ENCODE results near the gene KLHL29.

The KLHL29 gene

DNA sequence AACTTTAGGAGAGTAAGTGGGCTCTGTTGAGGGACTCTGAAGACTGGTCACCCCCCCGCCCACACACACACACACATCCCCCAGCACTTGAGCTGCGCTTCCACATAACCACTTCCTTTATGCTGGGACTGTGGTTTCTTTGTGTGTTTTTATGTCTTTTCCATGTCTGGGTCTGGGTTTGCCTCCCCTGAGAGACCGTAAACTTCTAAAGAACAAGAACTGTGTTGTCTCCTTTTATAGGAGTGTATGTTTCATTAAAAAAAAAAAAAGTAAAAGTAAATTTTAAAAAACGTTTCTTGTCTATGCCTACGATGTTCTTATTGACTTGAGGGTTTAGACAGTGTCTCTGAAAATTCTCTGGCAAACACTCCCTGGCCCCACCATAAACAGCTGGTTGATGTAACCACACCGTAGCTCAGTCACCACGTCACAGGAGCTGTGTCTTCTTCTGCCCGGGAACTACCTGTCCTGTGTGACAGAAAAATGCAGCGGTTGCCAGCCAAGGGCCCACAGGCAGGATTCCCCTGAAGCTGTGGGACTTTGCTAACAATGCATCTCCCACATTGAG lies 68.0 kb downstream of the KLHL29 start:
- DNase-seq = no peak

DNA sequence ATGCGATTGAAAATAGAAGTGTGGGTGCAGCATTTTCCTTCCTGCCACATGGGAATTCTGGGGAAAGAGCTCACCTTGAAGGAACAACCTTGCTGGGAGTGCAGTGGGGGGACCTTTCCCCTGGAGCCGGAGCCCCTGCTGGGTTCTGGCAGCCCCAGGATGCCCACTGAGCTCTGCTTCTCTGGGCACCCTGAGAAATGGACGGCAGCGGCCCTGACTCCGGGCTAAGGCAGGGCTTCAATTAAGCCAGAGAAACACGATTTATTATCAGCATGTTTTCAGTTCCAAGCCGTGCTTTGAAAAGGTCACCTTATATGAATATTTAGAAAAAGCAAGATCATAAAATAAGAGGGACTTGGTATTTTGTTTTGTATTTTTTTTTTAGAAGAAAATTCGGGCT lies 68.5 kb downstream of the KLHL29 start:
- DNase-seq = no peak

DNA sequence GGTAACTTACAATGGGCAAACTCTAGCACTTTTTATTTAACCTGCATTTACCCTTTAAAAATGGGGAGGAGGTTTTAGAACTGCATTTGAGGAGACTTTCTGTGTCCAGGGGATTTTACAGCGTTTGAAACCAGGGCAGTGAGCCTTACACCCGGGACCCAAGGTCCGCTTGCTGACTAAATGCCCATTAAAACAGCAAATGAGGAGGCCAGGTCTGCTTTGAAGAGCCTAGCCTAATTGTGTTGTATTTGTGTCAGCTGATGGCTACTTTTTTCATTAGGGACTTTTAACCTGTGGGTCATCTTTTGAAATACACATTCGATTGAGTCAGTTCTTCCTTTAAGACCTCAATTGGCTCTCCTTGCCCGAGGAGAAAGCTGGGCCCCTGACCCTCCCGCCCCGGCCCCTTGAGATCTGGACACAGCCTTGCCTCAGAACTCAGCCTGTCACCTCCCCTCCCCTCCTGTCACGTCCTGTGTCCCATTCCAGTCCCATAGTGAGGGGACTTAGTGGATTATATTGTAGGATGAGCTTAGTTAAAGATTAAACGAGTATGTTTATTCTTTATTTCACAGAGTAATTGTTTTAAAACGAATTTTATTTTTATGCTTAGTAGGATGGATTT lies 69.0 kb downstream of the KLHL29 start:
- DNase-seq = no peak

DNA sequence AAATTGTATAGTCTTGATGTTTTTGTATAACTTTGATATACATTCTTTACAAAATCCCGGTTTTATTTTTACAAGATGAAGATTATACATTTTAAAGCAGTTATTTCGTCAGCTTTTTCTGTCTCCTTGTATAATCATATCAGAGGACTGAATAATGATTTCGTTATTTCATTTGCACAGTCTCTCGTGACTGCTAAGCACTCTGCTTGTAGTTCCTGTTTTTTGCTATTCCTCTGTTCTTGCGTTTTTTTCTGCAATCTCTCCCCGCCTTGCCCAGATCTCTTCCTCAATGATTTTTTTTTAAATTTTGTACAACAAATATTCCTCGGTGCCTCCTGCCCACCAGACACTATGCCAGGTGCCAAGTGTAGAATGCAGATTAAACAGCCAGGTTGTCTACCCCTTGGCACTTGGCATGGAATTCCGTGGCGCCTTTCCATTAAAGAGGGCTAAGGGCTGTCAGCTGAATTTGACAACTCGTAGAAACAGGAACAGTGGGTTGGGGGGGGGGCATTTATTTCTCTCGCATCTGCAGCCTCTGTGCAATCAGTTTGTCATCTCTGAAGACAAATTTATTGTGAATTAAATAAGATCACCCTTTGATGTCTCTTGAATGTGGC lies 69.6 kb downstream of the KLHL29 start:
- DNase-seq = no peak

DNA sequence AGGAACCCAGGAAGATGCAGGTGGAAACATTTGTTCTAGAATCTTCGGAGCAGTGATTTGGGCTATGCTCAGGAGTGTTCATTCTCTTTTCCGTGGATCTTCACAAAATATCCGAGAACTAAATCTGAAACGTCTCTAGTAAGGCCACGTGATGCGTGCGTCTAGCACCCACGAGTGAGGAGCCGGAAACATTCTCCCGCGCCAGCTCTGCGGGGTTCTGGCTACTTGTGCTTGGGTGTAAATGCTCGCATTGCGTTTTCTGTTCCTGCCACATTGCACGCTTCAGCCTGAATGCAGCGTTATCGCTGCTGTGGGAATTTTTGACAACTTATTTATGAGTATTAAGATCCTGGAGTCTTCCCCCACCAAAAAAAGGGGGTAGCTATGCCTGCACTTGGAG lies 71.4 kb downstream of the KLHL29 start:
- DNase-seq = no peak

DNA sequence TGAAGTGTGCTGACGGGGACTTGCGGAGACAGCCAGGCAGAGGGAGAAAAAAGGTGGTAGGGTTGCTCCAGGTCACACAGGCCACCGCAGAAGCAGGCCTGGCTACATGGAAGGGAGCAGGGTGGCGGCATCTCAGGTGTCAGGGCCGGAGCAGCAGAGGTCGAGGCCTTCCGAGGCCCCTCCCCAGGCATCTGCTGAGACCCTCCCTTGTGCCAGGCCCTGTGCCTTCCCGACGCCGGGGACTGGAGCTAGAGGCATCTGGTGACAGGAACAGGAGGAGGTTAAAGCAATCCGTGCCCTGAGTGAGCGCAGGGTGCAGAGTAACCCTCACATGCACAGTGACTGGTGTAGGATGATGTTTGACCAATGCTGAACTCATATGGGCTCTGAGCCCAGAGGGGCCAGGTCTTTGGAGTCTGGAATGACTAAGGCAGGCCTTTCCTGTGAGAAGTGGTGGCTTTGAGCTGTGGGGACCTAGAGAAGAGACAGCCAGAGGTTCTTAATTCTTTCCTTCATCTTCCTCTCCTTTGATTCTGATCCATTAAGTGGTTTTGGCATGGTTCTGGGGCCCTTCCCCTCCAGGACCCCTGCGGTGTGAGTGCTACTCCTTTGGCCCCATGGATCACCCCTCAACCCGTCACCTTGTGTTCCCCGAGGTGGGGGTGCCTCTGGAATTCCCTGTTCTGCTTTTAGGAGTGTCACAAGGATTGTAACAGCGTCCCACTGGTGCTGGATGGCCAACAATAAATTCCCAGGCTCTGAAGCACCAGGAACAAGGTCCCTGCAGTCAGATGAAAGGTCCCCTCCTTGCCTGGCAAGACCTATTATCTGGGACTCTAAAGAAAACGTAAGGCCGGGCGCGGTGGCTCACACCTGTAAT lies 72.1 kb downstream of the KLHL29 start:
- DNase-seq = no peak

DNA sequence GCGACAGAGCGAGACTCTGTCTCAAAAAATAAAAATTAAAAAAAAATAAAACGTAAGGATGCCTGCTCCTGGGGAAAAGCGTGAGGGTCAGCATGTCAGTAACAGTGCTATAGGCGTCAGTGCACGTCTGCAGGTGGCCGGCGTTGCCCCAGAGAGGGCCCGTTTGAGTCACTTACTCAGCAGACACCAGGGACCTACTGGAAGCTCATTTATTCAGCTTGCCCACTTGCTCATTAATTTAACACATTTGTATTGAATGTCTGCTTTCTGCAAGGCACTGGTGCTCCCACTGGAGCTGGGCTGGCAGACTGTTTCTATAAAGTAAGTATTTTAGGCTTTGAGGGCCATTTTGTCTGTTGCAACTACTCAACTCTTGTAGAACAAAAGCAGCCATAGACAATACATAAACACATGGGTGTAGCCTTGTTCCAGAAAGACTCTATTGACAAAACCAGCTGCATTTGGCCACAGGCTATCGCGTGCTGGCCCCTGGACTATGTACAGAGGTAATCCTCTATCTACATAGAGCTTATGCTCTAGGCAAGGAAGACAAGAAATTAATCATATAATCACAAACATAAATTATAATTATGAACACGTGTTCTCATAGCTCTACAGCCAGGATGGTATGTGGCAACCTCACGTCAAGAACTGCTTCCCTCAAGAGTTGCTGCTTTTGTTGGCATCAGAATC lies 73.2 kb downstream of the KLHL29 start:
- DNase-seq = no peak

DNA sequence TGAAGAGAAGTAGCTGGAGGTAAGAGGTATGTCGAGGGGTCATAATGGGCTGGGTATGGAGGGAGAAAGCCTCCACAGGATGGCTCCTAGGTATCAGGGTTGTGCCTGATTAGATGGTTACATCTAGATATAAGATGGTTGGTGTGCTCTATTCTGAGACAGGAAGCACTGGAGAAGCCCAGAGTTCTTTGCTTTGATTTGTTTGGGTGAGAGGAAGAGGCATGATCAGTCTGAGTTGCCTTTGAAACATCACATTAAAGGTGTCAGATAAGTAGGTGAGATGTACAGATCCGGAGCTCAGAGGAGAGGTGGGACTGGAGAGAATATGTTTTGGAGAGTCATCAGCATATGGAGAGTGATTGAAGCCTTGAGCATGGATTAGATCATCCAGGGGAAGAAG lies 74.1 kb downstream of the KLHL29 start:
- DNase-seq = no peak

DNA sequence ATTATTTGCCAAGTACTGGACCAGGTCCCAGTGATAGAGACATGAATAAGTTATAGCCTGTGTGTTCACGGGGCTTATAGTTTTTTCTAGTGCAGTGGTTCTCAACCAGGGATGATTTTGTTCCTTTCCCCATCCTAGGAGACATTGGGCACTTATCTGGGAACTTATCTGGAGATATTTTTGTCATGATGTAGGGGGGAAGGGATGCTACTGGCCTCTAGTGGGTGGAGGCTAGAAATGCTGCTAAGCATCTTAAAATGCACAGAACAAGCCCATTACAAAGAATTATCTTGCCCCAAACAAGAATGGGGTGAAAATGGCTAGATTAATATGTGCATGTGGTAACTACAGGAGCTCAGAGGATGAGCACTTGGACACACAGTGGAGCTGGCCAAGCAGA lies 75.2 kb downstream of the KLHL29 start:
- DNase-seq = no peak

DNA sequence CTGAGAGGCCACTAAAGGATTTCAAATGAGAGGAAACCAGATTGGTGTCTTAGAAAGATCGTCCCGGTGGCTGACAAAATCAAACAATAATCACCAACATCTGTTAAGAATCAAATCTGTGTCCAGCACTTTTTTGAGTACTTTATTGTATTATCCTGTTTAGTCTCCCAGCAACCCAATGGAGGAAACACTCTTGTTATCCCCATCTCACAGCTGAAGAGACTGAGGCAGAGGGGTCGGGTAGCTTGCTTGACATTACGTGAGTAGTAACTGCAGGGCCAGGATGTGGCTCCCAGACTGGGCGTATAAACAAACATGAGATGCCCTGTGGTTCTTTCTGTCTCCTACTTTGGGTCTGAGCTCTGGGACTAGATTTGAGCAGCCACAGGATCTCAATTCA lies 76.0 kb downstream of the KLHL29 start:
- no peak for DNase-seq

DNA sequence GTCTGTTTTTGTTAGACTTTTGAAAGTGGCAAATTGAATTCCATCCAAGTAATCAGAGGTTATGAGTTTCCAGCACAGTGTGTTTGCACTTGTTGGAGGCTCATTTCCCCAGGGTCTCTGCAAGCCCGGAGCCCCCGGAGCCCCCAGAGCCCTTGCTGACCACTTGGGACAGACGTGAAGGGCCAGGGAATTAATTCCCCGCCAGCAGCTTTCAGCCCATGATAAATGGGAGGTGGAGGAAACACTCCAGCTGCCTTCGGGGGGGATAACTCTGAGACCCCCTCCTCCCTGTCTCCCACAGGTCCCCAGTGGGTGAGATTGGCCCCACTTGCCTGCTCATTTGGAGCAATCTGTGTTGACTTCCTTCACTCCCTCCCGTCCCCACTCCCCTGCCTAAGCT lies 79.2 kb downstream of the KLHL29 start:
- no peak for DNase-seq

DNA sequence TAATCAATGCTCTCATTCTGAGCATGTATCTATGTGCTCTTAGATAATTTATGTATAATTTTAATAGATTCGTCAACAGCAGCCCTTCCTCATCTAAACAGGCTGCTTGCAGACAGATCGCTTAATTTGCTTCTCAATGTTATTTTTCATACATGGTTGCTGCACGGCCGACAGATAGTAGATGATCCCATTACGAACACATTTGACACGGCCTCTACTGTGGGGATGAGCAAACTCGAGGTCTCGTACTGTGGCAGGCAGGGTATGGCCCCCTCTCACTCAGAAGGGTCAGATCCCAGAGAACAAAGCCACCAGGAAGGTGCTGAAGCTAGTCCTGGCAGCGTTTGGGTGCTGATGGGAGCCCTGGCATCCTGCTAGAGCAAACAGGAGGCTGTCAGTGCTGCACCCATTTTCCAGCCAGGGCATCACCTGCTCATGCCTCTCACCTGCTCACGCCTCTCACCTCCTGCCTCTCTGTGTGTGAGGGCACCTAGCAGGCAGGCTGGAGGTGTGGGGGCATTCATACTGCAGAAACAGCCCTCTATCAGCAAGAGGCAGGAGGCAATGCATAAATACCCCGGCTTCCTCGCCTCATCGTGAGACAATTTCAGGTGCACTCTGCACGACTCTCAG lies 80.0 kb downstream of the KLHL29 start:
- DNase-seq = no peak

DNA sequence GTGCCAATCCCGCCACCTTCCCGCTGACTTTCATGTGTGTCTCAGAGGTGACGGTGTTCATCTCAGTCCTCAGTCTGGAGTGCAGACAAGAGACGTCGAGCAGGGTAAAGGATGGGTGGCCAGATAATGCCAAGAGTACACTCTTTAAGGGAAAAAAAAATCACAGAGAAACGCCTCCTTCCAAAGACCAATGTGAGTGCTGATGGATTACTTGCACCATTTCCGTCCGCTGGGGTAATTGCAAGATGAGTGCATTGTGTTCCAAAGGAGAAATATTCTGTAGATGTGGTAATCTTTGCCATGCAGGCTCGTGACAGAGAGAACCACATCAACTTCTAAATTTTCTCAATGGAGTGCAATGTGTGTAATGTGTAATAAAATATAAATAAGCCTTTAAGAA lies 81.0 kb downstream of the KLHL29 start:
- no peak for DNase-seq

DNA sequence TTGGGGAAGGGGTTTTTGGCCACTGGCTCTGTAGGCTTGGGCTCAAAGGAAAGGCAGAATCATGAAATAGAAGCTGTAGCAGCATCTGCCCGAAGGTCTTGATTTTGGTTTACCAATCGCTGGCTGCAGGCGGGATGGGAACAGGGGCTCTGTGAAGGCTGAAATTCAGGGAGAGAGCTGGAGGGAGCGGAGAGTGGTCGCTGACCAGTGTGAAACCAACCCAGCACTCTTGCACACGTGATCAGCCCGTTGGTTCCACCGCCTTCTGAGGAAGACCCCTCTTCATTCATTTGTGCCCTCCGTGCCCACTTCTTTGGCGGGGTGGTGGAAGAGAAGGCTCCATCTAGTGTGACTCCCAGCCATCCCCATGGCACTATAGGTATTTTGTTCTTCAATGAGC lies 82.6 kb downstream of the KLHL29 start:
- no peak for DNase-seq

DNA sequence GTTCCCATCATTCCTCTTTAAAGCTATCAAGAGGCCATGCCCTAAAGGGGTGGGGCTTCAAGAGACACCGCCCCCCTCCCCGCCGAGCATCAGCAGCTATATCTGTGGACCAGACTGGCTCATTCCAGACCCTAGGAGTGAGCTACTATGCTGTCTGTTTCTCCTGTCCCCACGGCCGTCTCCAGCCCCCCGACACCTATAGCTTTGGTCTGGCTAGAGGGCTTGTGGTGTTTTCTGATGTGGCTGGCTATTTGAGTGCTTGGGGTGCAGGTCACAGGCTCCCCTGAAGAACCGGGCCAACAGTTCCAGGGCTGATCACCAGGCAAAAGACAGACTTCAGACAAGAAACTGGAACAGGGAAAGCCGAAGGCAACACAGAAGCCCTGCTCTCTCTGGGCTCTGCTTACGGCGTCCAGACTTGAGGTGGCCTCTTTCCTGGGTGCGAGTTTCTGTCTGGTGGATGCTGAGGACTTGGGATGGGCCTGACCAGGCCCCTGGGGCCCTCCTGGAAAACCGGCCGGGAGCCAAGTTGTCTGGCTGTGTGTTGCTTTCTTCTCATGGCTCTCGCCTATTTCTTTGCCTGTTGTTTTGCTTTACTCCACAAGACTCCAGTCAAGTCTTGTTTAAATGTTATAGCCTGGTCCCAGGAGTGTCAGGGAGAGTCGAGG lies 83.6 kb downstream of the KLHL29 start:
- no peak for DNase-seq

DNA sequence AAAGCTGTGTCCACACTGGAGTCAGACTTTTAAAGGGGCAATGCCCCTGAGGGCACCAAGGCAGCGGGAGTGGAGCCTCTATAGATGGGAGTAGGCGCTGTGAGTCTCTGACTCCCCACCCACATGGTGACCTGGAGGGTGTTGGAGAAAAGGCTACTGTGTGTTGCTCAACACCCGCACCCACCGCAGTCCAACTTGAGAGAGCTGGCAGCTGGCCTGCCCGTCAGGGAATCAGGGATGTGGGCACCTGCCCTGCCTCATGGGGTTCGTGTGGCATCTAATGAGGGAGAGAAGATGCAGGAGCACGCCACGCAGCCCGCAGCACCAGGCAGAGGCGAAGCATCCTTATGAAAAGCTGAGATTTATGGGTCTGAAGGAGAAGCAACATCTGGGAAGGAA lies 84.2 kb downstream of the KLHL29 start:
- DNase-seq = no peak

DNA sequence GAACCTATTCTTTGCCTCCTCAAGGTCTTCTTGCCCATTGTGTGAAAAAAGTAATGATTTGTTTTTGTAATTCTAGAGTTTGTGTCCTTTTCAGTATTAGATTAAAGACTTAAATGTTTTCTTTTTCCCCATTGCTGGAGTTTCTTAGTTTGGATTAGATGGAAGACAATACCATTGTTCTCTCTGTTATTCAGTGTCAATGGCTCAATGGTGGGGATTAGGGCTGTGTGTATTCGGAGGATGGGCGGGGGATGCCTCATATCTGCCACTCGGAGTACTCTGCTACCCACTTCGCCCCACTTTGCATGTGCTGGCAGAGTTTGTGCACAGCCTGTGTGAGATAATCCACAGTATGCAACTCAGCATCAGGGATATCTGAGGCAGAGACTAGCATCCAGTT lies 90.1 kb downstream of the KLHL29 start:
- no peak for DNase-seq

DNA sequence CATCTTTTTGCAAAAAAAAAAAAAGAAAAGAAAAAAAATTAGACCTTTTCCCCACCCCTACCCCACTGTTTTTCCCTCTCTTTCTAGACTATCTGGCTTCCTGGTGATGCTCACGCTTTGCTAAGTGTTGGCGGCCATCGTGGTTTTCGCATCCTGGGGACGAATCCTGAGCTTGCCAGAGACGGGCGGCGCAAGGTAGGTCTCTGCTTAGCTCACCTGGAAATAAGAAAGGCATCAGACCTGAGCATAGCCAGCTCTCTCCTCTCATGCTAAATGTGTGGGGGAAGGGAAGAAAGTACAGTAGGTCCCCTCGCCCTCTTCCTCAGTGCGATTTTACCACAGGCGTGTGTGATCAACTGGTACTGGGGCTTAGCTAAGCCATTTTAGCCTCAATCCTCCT lies 90.5 kb downstream of the KLHL29 start:
- DNase-seq = no peak

DNA sequence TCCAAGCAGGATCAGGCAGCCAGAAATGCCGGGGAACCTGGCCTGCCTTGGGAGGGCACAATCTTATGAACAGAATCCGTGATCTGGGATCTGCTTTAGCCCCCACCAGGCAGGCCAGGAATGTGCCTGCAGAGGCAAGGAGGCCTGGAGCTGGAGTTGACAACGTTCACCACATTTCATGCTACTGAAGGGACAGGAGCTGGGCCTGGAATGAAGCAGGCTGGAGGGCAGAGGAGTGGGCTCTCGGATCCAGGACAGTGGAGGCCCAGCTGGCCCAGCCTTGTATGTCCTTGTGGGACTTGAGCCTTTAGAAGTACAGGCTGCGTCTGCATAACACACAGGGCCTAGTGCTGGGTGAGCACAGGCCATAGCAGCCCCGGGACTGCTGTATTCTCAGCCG lies 91.8 kb downstream of the KLHL29 start:
- DNase-seq = no peak

DNA sequence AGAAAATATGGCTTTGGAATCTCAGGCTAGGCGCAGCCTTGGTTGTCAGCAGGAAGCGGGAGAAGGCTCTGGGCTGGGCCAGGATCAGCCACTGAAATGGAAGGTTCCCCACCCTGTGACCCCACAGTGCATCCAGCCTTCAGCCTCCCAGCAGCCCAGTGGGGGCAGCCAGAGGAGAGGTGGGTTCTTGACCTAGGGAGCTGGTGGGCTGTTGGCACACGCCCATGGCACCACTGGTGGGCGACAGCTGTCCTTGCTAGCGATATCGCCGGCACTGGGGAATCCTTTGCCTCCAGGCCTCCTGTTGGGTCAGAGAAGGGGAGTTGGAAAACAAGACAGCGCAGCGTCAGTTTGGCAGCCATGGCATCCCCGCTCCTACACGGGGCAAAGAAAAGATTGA lies 92.4 kb downstream of the KLHL29 start:
- DNase-seq = no peak

DNA sequence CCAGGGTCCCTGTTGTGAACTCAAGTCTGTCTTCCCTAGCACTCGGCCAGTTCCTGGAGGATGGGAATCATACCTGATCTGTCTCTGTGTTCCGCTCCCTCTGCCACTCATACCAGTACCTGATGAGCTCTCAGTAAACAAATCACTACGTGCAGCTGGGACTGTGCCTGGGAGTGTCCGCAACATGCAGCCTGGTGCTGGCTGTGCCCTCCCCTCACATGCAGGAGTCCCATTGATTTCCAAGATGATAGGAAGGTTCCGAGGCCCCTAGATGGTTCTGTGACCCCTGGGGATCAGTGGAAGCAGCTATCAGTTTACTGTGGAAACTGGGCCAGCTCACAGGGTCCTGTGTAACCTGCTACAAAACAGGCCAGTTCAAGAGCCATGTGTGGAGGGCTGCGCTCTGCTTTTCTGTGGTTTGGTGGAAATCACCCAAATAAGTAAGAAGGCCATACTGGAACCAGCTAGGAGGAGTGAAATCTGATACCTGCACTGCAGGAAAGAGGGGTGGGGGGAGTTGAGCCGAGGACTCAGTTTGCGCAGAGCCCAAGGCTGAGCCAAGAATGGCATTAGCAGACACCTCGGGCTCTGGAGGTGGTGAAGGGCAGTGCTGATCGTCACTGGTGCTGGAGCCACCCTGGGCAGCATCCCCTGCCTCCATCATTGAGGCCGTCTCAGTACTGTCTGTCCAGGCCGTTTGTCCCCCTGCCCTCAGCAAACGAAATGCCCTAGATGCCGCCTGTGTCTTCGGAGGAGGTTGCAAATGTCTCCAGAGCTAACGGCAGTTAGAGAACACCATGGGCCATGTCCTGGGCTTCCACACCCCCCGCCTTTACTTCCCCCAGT lies 93.3 kb downstream of the KLHL29 start:
- no peak for DNase-seq
